CD4-positive, alpha-beta T cell treated with Interleukin-17A for 1 hour (primary cell): ENCODE measurements around the gene MAPT.

ENCODE experiments used
- DNase-seq: peaks from one replicate; pipeline ENCODE4 v3.0.0-alpha.2; 2020

Gene MAPT

GRCh38 chr17:45863857-45864654 lies 30.3 kb upstream of the MAPT start:
- no peak for DNase-seq

GRCh38 chr17:45867171-45867570 lies 27.2 kb upstream of the MAPT start:
- no peak for DNase-seq

DNA sequence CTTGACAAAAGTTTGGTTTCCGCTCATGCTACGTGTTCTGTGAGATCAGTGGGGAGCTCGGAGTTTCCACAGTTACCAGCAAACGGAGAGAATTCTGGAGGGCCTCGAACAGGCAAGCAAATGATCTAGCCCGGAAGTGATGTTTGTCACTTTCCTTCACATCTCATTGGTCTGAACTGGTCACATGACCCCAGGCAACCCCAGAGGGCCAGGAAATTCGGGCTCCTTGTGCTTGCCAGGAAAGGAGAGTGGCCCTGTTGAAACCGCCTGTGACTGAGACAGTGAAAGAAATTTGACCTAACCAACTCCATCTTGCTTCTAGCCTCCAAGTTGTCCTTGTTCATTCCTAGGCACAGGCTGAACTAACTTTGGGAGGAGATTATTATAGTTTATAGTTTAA lies 26.7 kb upstream of the MAPT start:
- no peak for DNase-seq

- no peak for DNase-seq
These were observed 26.1 kb upstream of the MAPT start for GRCh38 chr17:45868276-45868675.

DNA sequence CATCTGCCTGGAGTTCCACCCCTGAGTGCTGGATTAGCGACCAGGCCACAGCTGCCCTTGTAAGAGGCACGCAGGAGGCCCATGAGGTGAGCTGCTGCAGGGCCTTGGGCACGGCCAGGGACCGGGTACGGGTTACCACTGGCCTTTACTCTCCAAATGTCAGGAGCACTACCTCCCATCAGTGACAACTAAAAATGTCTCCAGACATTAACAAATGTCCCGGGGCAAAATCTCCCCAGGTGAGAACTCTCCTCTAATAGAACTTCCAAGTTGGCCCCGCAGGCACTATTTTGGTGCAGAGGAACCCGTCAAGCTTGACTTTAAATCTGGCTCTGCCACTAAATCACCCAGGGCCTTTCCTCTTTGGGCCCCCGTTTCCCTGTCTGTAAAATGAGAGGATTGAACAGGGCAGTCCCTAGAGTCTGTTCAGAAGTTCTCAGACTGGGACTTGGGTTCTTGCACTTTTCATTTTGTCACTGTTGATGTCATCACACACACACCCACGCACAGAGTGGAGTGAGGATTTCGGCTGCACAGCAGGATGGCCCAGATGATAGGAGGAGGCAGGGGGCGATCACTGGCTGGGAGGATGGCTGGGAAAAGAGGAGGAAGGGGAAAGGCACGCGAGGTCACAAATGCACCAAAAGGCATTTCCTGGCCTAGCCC lies 24.5 kb upstream of the MAPT start:
- DNase-seq = no peak

GRCh38 chr17:45870342-45870974 lies 23.9 kb upstream of the MAPT start:
- DNase-seq = no peak

GRCh38 chr17:45871718-45872117 lies 22.6 kb upstream of the MAPT start:
- no peak for DNase-seq

DNA sequence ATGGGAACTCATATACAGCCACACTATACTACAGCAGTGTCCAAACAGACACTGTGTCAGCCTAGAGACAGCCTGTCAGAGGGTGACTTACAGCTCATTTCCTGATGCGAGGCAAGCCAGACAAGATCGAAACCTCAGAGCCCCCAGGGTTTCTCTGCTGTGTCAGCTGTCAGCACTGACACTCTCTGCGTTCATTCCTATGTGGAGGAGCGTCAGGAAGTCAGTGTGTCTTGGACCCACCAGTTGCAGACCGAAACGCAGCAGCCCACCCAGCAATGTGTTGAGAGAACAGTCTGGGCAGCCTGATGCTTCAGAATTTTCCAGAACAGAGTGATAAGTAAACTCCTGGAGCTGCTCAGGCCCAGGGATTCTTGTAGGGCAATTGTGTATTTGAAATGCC lies 20.6 kb upstream of the MAPT start:
- DNase-seq = peak; percentile 41

- peak; percentile 31 for DNase-seq
These were observed 20.2 kb upstream of the MAPT start for GRCh38 chr17:45874151-45874550.

GRCh38 chr17:45876539-45876938 lies 17.8 kb upstream of the MAPT start:
- no peak for DNase-seq

DNA sequence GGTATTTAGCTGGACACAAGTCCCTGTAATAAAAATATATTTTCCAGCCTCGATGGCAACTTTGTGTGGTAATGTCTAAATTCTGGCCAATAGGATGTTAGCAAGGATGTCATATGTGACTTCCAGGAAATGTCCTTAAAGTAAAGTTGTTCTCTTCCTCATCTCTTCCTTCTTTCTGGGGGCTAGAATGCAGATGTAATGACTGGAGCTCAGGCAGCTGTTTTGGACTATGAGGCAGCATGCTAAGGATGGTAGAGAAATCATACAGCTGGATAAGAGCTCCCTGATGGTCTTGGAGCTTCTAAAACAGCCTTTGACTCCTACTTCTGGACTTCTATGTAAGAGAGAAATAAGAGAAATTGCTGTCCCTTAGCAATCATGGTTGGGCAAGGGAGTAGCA lies 16.9 kb upstream of the MAPT start:
- no peak for DNase-seq

DNA sequence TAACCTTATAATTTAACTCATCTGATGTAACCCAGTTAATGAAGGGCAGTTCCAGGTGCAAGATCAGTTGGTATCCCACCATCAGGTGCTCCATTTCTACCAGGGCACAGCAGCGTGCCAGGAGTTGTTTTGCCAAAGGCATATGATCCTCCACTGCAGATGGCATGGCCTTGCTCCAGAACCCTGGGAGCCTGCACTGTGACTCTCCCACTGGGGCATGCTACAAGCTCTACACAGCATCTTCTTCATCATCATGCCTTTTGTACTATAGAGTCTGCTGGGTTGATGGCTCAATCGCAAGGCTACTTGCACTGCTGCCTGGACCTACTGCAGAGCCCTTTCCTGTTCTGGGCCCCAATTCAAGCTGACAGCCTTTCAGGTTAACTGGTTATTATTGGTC lies 11.3 kb upstream of the MAPT start:
- DNase-seq = no peak

DNA sequence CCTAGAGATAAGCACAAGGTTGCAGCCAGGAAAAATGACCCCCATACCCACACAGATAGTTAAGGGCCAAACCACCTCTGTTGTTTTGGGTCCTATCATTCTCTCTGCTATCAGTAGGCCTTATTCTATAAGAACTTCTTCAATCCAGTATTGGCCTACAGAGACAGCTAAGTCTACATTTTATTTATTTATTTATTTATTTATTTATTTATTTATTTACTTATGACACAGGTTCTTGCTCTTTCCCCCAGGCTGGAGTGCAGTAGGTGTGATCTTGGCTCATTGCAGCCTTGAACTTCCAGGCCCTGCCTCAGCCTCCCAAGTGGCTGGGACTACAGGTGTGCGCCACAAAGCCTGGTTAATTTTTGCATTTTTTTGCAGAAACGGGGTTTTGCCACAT lies 7.5 kb upstream of the MAPT start:
- no peak for DNase-seq

DNA sequence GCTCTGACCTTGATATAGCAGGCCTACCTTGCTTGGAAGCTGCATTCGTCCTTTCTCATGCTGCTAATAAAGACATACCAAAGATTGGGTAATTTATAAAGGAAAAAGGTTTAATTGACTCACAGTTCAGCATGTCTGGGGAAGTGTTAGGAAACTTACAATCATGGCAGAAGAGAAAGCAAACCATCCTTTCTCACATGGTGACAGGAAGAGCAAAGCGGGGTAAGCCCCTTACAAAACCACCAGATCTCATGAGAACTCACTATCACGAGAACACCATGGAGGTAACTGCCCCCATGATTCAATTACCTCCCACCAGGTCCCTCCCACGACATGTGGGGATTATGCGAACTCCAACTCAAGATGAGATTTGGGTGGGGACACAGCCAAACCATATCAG lies 6.0 kb upstream of the MAPT start:
- no peak for DNase-seq

- no peak for DNase-seq
These were observed 4.8 kb upstream of the MAPT start for GRCh38 chr17:45889579-45889978.

- no peak for DNase-seq
These were observed 681 bp upstream of the MAPT start for GRCh38 chr17:45893725-45894021.

- DNase-seq = peak; percentile 25
These were observed 1.1 kb downstream of the MAPT start for GRCh38 chr17:45895304-45895968.

GRCh38 chr17:45895969-45896785 lies 1.8 kb downstream of the MAPT start:
- DNase-seq = no peak

- DNase-seq = no peak
These were observed 2.7 kb downstream of the MAPT start for GRCh38 chr17:45896803-45897693.

GRCh38 chr17:45900136-45900535 lies 5.8 kb downstream of the MAPT start:
- no peak for DNase-seq

GRCh38 chr17:45900723-45901415 lies 6.5 kb downstream of the MAPT start:
- no peak for DNase-seq
